GM19397 (cell line): ENCODE results near the gene ARL8A.
"Not testable (repeated sequence)": the region's sequence is repeated elsewhere in the genome, so short reads cannot be mapped to it uniquely, and the experiment has no call there.

Experiments used
- ATAC-seq: cut with Tn5 transposase; IDR thresholded peaks from one replicate; pipeline ENCODE4 v1.9.1; 2021; ENCODE audit warnings: mild to moderate bottlenecking, moderate library complexity; ENCODE audit not compliant: unreplicated experiment

The ARL8A gene

GRCh38 chr1:202121006-202121405, 23.5 kb downstream of the ARL8A start:
- no peak for ATAC-seq

GRCh38 chr1:202117898-202118371, 26.6 kb downstream of the ARL8A start:
- no peak for ATAC-seq

- ATAC-seq: no peak
These were observed 28.2 kb downstream of the ARL8A start for GRCh38 chr1:202116287-202116686.

- ATAC-seq: no peak
These were observed 30.7 kb downstream of the ARL8A start for GRCh38 chr1:202113690-202114300.

- ATAC-seq: no peak
These were observed 31.5 kb downstream of the ARL8A start for GRCh38 chr1:202112859-202113689.

- ATAC-seq: not testable (repeated sequence)
These were observed 32.9 kb downstream of the ARL8A start for GRCh38 chr1:202111589-202111988.

- no peak for ATAC-seq
These were observed 33.6 kb downstream of the ARL8A start for GRCh38 chr1:202110977-202111376.

- no peak for ATAC-seq
These were observed 36.5 kb downstream of the ARL8A start for GRCh38 chr1:202107801-202108731.

- no peak for ATAC-seq
These were observed 37.2 kb downstream of the ARL8A start for GRCh38 chr1:202107321-202107761.

- ATAC-seq: no peak
These were observed 37.9 kb downstream of the ARL8A start for GRCh38 chr1:202106340-202107254.

GRCh38 chr1:202105571-202106339, 38.8 kb downstream of the ARL8A start:
- ATAC-seq: no peak

GRCh38 chr1:202104073-202104472, 40.5 kb downstream of the ARL8A start:
- ATAC-seq: no peak

- ATAC-seq: no peak
These were observed 43.4 kb downstream of the ARL8A start for GRCh38 chr1:202101184-202101583.

GRCh38 chr1:202093858-202094257, 50.7 kb downstream of the ARL8A start:
- no peak for ATAC-seq

GRCh38 chr1:202090994-202091393, 53.5 kb downstream of the ARL8A start:
- ATAC-seq: no peak

- no peak for ATAC-seq
These were observed 56.3 kb downstream of the ARL8A start for GRCh38 chr1:202088206-202088605.

GRCh38 chr1:202086579-202087350, 57.8 kb downstream of the ARL8A start:
- no peak for ATAC-seq

- ATAC-seq: no peak
These were observed 58.7 kb downstream of the ARL8A start for GRCh38 chr1:202085682-202086373.
